Esophagus (tissue), 2 donors: Measurements from ENCODE around the gene ELMO1. TPM values are rescaled to one million over a fixed set of nuclear protein-coding genes. Genes with fewer than 3 reads are reported as not detected.

Experiments used
- H3K27ac ChIP-seq, 2 donors: one replicate each; pipeline ENCODE4 v1.5.1; 2013; ENCODE audit warnings: low read depth in 2 of 2, mild to moderate bottlenecking in 2 of 2, inconsistent platforms in 1 of 2, low read length in 1 of 2, moderate library complexity in 1 of 2
- H3K27me3 ChIP-seq, 2 donors: one replicate each; pipeline ENCODE4 v1.6.1; 2013; ENCODE audit warnings: low read length in 2 of 2, control low read depth in 1 of 2, mild to moderate bottlenecking in 1 of 2; ENCODE audit not compliant: insufficient read depth in 2 of 2, control insufficient read depth in 1 of 2
- H3K36me3 ChIP-seq, 2 donors: one replicate each; pipeline ENCODE4 v1.6.1; 2013; ENCODE audit warnings: low read length in 1 of 2; ENCODE audit not compliant: control insufficient read depth in 2 of 2, insufficient read depth in 2 of 2
- H3K4me1 ChIP-seq, 2 donors: one replicate each; pipeline ENCODE4 v1.6.1; 2013; ENCODE audit warnings: low read length in 1 of 2; ENCODE audit not compliant: control insufficient read depth in 2 of 2, insufficient read depth in 2 of 2
- H3K4me3 ChIP-seq, 2 donors: one replicate each; pipeline ENCODE4 v1.5.1; 2013; ENCODE audit warnings: low read length in 2 of 2, mild to moderate bottlenecking in 2 of 2, low read depth in 1 of 2, moderate library complexity in 1 of 2
- H3K9me3 ChIP-seq, 2 donors: one replicate each; pipeline ENCODE4 v1.6.1; 2013; ENCODE audit warnings: mild to moderate bottlenecking in 2 of 2, low read depth in 1 of 2, low read length in 1 of 2, moderate library complexity in 1 of 2; ENCODE audit not compliant: control insufficient read depth in 2 of 2, insufficient read depth in 1 of 2
- WGBS, 2 donors: extraction: QIAGEN DNeasy Blood & Tissue Kit; methylation state at CpG; one replicate each; pipeline ENCODE4 v1.1.7; 2013; 5-methylcytosine and 5-hydroxymethylcytosine counted together
- polyA plus RNA-seq, 2 donors: library from polyadenylated mRNA; stranded (reverse); fragments of 200-250 nt; gene quantifications; one replicate each; pipeline ENCODE4 v1.2.3, GENCODE V29; 2013
- donor health status: healthy with polysubstance abuse.
- donor health status: Bipolar disorder and iron deficiency.

The ELMO1 gene
- polyA plus RNA-seq, 2 donors, result 1.5 to 2.9 TPM

DNA sequence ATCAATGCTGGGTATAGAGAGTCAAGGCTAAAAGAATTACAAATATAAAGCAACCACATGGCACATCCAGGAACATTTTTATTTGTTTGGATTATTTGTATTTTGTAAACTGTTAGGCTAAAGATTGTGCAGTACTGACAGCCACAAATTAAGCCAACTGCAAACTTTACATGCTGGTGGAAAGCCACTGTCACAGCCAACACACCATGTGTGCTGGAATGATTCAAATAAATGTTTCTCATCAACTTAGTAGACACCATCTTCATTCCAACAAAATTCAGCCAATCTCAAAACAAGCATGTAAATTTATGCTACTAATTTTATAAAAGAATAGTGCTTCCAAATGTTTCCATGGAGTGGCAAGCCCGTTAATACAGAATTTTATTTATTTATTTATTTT lies 211.8 kb downstream of the ELMO1 start:
- no peaks in the 10 kb centered on the region for H3K4me1 ChIP-seq
- H3K27ac ChIP-seq, result no peak overlapping the region
- H3K9me3 ChIP-seq, result no peaks in the 10 kb centered on the region
- no peaks in the 10 kb centered on the region for H3K27me3 ChIP-seq
- 68 to 85% methylated on average over 1 of the region's 1 CpG for WGBS, 2 donors
- H3K36me3 ChIP-seq, result no peaks in the 10 kb centered on the region
- H3K4me3 ChIP-seq, result no peak overlapping the region

DNA sequence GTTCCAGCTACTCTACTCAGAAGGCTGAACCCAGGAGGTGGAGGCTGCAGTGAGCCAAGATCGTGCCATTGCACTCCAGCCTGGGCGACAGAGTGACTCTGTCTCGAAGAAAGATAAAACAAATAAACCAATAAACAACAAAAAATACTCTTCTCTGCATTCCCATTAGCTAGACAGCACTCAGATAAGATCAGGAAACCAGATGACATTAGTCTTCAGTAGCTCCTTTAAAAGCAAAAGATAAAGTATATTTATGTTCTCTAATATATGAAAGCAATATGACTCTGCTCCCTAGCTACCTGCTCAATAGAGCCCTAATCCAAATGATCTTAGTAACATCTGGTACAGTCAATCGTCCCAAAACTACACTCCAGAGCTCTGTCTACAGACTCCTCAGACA lies 212.9 kb downstream of the ELMO1 start:
- H3K27ac ChIP-seq, result no peak overlapping the region
- H3K4me1 ChIP-seq, result no peaks in the 10 kb centered on the region
- H3K27me3 ChIP-seq, result no peaks in the 10 kb centered on the region
- no peak overlapping the region for H3K4me3 ChIP-seq
- H3K9me3 ChIP-seq, result no peaks in the 10 kb centered on the region
- WGBS, 2 donors, result 81 to 85% methylated on average over 4 of the region's 4 CpGs
- H3K36me3 ChIP-seq, result no peaks in the 10 kb centered on the region

GRCh38 chr7:37234928-37235327 lies 213.7 kb downstream of the ELMO1 start:
- 21 to 25% methylated on average over 1 of the region's 1 CpG for WGBS, 2 donors

GRCh38 chr7:37234334-37234733 lies 214.3 kb downstream of the ELMO1 start:
- Histone ChIP-seq H3K4me3 (no peak overlapping the region), H3K9me3 (no peaks in the 10 kb centered on the region), H3K4me1 (no peaks in the 10 kb centered on the region), H3K36me3 (no peaks in the 10 kb centered on the region), H3K27ac (no peak overlapping the region), H3K27me3 (no peaks in the 10 kb centered on the region)
- 65 to 72% methylated on average over 3 of the region's 3 CpGs for WGBS, 2 donors

More at GRCh38 chr7:37234928-37235327, 213.7 kb downstream of the ELMO1 start:
- Histone ChIP-seq H3K27ac (no peak overlapping the region), H3K9me3 (no peaks in the 10 kb centered on the region), H3K36me3 (no peaks in the 10 kb centered on the region), H3K4me1 (no peaks in the 10 kb centered on the region), H3K4me3 (no peak overlapping the region), H3K27me3 (no peaks in the 10 kb centered on the region)

- Histone ChIP-seq H3K27ac (no peak overlapping the region), H3K36me3 (no peaks in the 10 kb centered on the region), H3K27me3 (no peaks in the 10 kb centered on the region), H3K4me1 (no peaks in the 10 kb centered on the region), H3K9me3 (no peaks in the 10 kb centered on the region), H3K4me3 (no peak overlapping the region)
- 96 to 98% methylated on average over 6 of the region's 6 CpGs for WGBS, 2 donors
Measured at GRCh38 chr7:37231613-37232012, 217.1 kb downstream of the ELMO1 start.

DNA sequence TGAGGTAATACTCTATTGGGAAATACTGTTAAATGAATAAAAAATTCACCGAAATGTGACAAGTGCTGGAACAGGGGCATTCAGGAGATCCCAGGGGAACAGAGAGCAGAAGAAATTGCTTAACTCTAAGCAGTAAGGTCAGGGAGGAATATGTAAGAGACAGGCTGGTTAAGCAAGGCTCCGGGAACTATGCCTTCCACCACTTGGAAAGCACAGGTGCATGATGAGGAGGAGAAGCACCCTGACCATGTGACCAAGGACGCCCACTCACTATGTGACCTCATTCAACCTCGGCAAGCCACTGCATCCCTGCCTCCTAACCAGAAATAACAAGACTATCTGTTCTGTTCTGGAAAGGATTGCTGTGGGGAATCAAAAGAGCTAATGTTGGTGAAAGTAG lies 218.4 kb downstream of the ELMO1 start:
- no peaks in the 10 kb centered on the region for H3K9me3 ChIP-seq
- H3K4me3 ChIP-seq, result no peak overlapping the region
- no peaks in the 10 kb centered on the region for H3K36me3 ChIP-seq
- H3K27me3 ChIP-seq, result no peaks in the 10 kb centered on the region
- WGBS, 2 donors, result 60 to 64% methylated on average over 4 of the region's 4 CpGs
- H3K4me1 ChIP-seq, result peaks cover 0 to 2% of the 10 kb centered on the region in 2 donors
- no peak overlapping the region for H3K27ac ChIP-seq

GRCh38 chr7:37229381-37229780 lies 219.3 kb downstream of the ELMO1 start:
- H3K27me3 ChIP-seq, result no peaks in the 10 kb centered on the region

GRCh38 chr7:37225285-37225969 lies 223.2 kb downstream of the ELMO1 start:
- H3K27ac ChIP-seq, result no peak overlapping the region
- peaks cover 0 to 4% of the 10 kb centered on the region in 2 donors for H3K4me1 ChIP-seq
- H3K4me3 ChIP-seq, result no peak overlapping the region
- no peaks in the 10 kb centered on the region for H3K27me3 ChIP-seq
- 68 to 74% methylated on average over 7 of the region's 7 CpGs for WGBS, 2 donors
- no peaks in the 10 kb centered on the region for H3K9me3 ChIP-seq
- H3K36me3 ChIP-seq, result peaks cover 0 to 3% of the 10 kb centered on the region in 2 donors

More at GRCh38 chr7:37229381-37229780, 219.3 kb downstream of the ELMO1 start:
- peaks cover 0 to 4% of the 10 kb centered on the region in 2 donors for H3K4me1 ChIP-seq
- no peaks in the 10 kb centered on the region for H3K9me3 ChIP-seq
- WGBS, 2 donors, result 36 to 38% methylated on average over 1 of the region's 1 CpG
- H3K36me3 ChIP-seq, result peaks cover 0 to 3% of the 10 kb centered on the region in 2 donors
- H3K27ac ChIP-seq, result no peak overlapping the region
- no peak overlapping the region for H3K4me3 ChIP-seq

GRCh38 chr7:37224746-37225145 lies 223.9 kb downstream of the ELMO1 start:
- Histone ChIP-seq H3K27me3 (no peaks in the 10 kb centered on the region), H3K27ac (no peak overlapping the region), H3K4me3 (no peak overlapping the region), H3K36me3 (peaks cover 0 to 3% of the 10 kb centered on the region in 2 donors), H3K9me3 (no peaks in the 10 kb centered on the region), H3K4me1 (peaks cover 0 to 4% of the 10 kb centered on the region in 2 donors)
- 86 to 89% methylated on average over 10 of the region's 10 CpGs for WGBS, 2 donors

DNA sequence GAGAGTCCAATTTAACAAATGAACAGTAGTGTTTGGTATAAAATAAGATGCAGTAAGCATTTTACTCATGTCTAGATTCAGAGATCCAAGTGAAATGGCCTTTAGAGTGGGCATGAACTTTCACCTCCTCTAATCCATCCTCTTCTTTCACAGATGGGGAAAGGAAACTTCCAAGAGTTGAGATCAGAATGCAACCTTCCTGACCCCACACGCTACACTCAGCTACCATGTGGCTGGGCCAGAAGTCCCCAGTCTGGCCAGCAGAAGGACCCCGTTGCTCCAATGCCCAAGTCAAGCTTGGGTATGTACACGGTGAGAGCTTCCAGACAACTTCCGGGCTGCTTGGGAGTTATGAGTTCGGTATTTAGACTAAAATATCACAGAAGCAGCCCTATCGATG lies 228.0 kb downstream of the ELMO1 start:
- Histone ChIP-seq H3K36me3 (peaks cover 0 to 3% of the 10 kb centered on the region in 2 donors), H3K4me3 (no peak overlapping the region), H3K27me3 (no peaks in the 10 kb centered on the region), H3K4me1 (peaks cover 0 to 2% of the 10 kb centered on the region in 2 donors), H3K27ac (no peak overlapping the region), H3K9me3 (no peaks in the 10 kb centered on the region)
- 90 to 93% methylated on average over 6 of the region's 6 CpGs for WGBS, 2 donors
